Neutrophil (primary cell): ENCODE results near the gene REEP2.

Experiments used
- H3K27ac ChIP-seq: fragments of 200-600 bp; sonication (generic); 2 replicates; pipeline ENCODE4 v1.5.1; 2016; ENCODE audit warnings: mild to moderate bottlenecking, moderate library complexity
- H3K27me3 ChIP-seq: fragments of 200-600 bp; sonication (generic); 2 replicates; pipeline ENCODE4 v1.6.0; 2016; ENCODE audit warnings: mild to moderate bottlenecking
- H3K36me3 ChIP-seq: fragments of 200-600 bp; sonication (generic); 2 replicates; pipeline ENCODE4 v1.5.1; 2017
- H3K4me1 ChIP-seq, 2 experiments: fragments of 200-600 bp in 1 of 2; sonication (generic) in 1 of 2; 1 replicate in 1 of 2; 2 replicates in 1 of 2; pipeline versions ENCODE4 v1.5.1 to v1.6.1; 2013 to 2016; ENCODE audit warnings: low read depth in 1 of 2, low read length in 1 of 2, mild to moderate bottlenecking in 1 of 2, moderate library complexity in 1 of 2; ENCODE audit not compliant: control insufficient read depth in 1 of 2, insufficient read depth in 1 of 2
- H3K4me3 ChIP-seq, 2 experiments: fragments of 200-600 bp in 1 of 2; sonication (generic) in 1 of 2; 1 replicate in 1 of 2; 2 replicates in 1 of 2; pipeline ENCODE4 v1.5.1; 2013 to 2016; ENCODE audit warnings: low read depth in 1 of 2, low read length in 1 of 2, mild to moderate bottlenecking in 1 of 2, moderate library complexity in 1 of 2
- H3K9me3 ChIP-seq: fragments of 200-600 bp; sonication (generic); 2 replicates; pipeline ENCODE4 v1.5.1; 2016
- TF ChIP-seq, protein P1 (sequence below): fragments of 200-600 bp; sonication (generic); IDR thresholded peaks from 2 replicates; pipeline ENCODE4 v1.5.1; 2016; ENCODE audit warnings: antibody characterized with exemption

Gene REEP2

DNA sequence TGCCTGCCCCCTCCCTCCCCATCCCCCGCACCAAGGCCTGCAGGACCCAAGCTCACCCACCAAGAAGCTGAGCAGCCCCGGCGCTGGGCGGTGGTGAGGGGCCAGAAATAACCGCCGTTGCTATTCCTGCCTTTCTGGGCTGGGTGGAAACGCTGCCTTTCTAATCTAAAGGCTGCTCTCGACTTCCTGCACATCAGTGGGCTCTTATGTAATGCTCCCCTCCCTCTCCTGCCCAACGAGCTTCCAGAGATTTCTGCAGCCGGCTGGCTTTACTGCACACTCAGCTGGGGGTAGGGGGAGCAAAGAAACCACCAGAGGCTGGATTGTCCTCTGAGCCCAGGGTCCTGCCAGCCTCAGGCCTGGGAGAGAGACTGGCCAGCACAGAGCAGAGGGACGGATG lies 19.5 kb downstream of the REEP2 start:
- no peak overlapping the region for H3K4me3 ChIP-seq
- TF ChIP-seq, protein P1, sequence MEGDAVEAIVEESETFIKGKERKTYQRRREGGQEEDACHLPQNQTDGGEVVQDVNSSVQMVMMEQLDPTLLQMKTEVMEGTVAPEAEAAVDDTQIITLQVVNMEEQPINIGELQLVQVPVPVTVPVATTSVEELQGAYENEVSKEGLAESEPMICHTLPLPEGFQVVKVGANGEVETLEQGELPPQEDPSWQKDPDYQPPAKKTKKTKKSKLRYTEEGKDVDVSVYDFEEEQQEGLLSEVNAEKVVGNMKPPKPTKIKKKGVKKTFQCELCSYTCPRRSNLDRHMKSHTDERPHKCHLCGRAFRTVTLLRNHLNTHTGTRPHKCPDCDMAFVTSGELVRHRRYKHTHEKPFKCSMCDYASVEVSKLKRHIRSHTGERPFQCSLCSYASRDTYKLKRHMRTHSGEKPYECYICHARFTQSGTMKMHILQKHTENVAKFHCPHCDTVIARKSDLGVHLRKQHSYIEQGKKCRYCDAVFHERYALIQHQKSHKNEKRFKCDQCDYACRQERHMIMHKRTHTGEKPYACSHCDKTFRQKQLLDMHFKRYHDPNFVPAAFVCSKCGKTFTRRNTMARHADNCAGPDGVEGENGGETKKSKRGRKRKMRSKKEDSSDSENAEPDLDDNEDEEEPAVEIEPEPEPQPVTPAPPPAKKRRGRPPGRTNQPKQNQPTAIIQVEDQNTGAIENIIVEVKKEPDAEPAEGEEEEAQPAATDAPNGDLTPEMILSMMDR: no peak
- no peak overlapping the region for H3K27ac ChIP-seq
- H3K27me3 ChIP-seq: no peaks in the 10 kb centered on the region
- H3K9me3 ChIP-seq: no peaks in the 10 kb centered on the region
- no peaks in the 10 kb centered on the region for H3K36me3 ChIP-seq
- H3K4me1 ChIP-seq: peaks cover under 1 to 6% of the 10 kb centered on the region in 2 experiments

DNA sequence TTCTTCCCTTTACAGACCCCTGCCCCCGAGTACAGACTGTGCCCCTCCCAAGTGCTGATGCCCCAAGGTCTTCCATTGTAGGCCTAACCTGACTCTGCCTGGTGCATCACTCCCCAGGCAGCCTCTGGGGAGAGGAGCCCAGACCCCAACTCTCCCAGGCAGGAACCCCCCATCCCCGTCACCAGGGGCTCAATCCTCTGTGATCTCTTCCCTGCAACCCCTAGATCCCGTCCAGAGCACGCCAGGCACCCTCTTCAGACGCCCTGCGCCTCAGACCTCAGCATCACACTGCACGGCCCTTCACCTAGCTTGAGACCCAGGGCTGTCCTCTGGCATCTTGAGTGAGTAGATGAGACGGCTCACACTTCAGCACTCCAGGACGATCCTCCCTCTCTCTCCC lies 20.0 kb downstream of the REEP2 start:
- TF ChIP-seq, protein P1: no peak
- peaks cover 5 to 11% of the 10 kb centered on the region in 2 experiments for H3K4me1 ChIP-seq
- H3K27ac ChIP-seq: no peak overlapping the region

DNA sequence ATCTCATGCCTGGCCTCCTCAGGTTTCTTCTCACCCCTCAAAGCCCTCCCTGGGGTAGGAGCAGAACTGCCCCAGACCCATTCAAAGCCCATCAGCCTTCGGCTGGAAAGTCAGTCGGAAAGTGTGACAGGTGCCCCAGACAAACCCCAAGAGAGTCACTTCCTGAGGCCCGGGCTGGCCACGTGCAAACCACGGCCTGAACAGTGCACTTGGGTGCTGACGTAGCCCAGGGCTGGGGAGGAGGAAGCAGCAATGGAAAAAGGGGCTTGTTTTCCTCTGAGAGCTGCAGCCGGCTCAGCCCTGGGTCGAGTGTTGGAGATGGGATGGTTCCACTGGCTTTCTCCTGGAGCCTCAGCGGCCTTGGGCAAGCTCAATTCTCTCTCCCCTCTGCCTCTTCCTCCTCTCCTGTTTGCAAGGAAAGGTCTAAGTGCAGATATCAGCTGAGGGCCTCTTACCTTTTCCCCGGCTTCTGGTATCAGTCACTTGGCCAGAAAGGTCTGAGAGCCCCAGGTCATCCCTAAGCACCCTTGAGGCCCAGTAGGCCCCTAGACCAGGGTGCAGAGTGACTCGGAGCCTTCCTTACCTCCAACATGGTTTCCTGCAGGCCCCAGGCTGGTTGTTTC lies 20.6 kb downstream of the REEP2 start:
- H3K36me3 ChIP-seq: no peaks in the 10 kb centered on the region
- no peak overlapping the region for H3K4me3 ChIP-seq
- no peak overlapping the region for H3K27ac ChIP-seq
- H3K27me3 ChIP-seq: no peaks in the 10 kb centered on the region
- H3K9me3 ChIP-seq: no peaks in the 10 kb centered on the region
- peaks cover 10 to 15% of the 10 kb centered on the region in 2 experiments for H3K4me1 ChIP-seq
- TF ChIP-seq, protein P1: no peak

More for the DNA sequence above, 20.0 kb downstream of the REEP2 start:
- no peaks in the 10 kb centered on the region for H3K36me3 ChIP-seq
- H3K4me3 ChIP-seq: no peak overlapping the region
- H3K27me3 ChIP-seq: no peaks in the 10 kb centered on the region
- no peaks in the 10 kb centered on the region for H3K9me3 ChIP-seq

DNA sequence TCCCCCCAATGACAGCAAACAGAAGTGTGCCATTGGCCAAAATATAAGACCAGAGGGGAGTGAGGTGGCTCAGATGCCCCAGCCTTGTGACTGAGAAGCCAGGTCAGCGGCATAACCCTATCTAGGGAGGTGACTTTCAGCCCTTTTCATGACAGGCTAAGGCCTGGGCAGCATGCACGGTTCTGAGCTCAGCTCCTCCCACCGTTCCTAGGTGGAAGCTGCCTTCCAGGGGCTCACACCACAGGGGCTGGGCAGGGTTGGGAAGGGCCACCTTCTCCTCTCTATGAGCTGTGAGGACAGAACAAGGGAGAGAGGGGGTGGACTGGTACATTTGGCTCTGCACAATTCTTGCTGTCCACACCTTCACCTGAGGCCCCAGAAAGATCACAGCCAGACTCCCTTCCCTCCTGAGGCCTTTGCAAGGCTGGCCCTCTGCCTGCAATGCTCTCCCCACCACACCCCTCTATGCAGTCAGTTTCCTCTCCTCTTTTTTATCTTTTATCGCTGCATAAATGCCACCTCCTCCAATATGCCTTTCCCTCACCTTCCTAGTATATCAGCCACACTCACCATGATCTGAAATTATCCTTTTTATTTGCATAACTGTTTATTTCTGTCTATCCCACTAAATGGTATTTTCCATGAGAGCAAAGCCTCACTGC lies 21.3 kb downstream of the REEP2 start:
- Histone ChIP-seq H3K27ac (no peak overlapping the region), H3K36me3 (no peaks in the 10 kb centered on the region), H3K27me3 (no peaks in the 10 kb centered on the region), H3K4me1 (peaks cover 10 to 17% of the 10 kb centered on the region in 2 experiments), H3K9me3 (no peaks in the 10 kb centered on the region), H3K4me3 (no peak overlapping the region)
- TF ChIP-seq, protein P1: no peak

DNA sequence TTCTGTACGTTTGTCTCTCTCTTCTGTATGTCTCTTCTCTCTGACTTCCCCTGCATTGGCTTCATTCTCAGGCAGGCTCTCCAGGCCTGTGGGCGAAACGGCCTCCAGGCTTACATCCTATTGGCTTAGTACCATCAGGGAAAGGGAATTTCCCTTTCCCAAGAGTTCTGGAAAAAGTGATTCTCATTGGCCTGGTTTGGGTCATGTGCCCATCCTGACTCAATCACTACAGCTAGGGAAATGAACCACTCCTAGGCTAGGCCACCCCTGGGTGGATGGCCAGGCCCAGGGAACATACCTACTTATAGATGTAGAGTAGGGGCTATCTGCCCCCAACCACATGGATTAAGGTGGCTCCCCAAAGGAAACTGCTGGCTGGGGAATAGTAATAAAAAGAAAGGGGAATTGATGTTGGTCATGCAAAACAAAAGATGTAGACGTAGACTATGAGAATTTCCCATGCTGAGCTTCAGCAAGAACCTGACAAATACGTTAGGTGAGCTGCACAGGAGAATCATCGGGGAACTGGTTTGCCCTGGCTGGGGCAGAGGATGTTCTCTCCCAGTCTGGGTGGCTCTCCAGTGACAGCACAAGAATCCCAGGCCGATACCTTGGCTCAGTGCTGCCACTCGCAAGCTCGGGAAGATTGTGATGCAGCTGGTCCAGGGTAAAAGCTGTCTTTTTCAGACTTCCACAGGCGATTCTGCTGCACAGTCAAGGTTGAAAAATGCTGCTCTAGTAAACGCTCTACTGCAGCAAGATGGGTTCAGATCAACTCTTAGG lies 22.7 kb downstream of the REEP2 start:
- Histone ChIP-seq H3K27ac (no peak overlapping the region), H3K36me3 (no peaks in the 10 kb centered on the region), H3K4me1 (peaks cover 19 to 26% of the 10 kb centered on the region in 2 experiments), H3K9me3 (no peaks in the 10 kb centered on the region), H3K4me3 (no peak overlapping the region), H3K27me3 (peaks cover 11% of the 10 kb centered on the region)
- TF ChIP-seq, protein P1: no peak
